CD4-positive, CD25-positive, alpha-beta regulatory T cell (primary cell): Measurements from ENCODE around the gene APBB2. TPM values are rescaled to one million over a fixed set of nuclear protein-coding genes. Genes with fewer than 3 reads are reported as not detected.
"Not testable (repeated sequence)": the region's sequence is repeated elsewhere in the genome, so short reads cannot be mapped to it uniquely, and the experiment has no call there.

Experiments used
- ATAC-seq, 2 donors: fragments of 150-1000 bp; cut with Tn5 transposase; one replicate each; pipeline ENCODE4 v1.10.0; 2021; ENCODE audit warnings: low read depth in 2 of 2, moderate number of reproducible peaks in 2 of 2, moderate library complexity in 1 of 2
- DNase-seq, 3 donors: peaks; one replicate each; pipeline versions ENCODE4 v3.0.0 to v3.0.0-alpha.2; 2012 to 2022; ENCODE audit warnings: mixed read lengths in 1 of 3
- H3K27ac ChIP-seq: one replicate; pipeline ENCODE4 v1.7.0; 2013; ENCODE audit warnings: mild to moderate bottlenecking, low read length; ENCODE audit not compliant: insufficient read depth, poor library complexity, severe bottlenecking
- H3K27me3 ChIP-seq: one replicate; pipeline ENCODE4 v1.7.0; 2013; ENCODE audit warnings: low read length; ENCODE audit not compliant: control insufficient read depth, insufficient read depth
- H3K36me3 ChIP-seq: one replicate; pipeline ENCODE4 v1.7.0; 2013; ENCODE audit warnings: mild to moderate bottlenecking, low read length, moderate library complexity; ENCODE audit not compliant: control insufficient read depth, insufficient read depth
- H3K4me1 ChIP-seq: 2 replicates; pipeline ENCODE4 v1.7.0; 2013; ENCODE audit warnings: mild to moderate bottlenecking, low read length; ENCODE audit not compliant: insufficient read depth, control insufficient read depth, poor library complexity, severe bottlenecking
- H3K4me3 ChIP-seq: one replicate; pipeline ENCODE4 v1.7.0; 2013; ENCODE audit warnings: low read depth, mild to moderate bottlenecking, low read length, moderate library complexity
- H3K9me3 ChIP-seq, 2 experiments: 1 replicate in 1 of 2; 2 replicates in 1 of 2; pipeline ENCODE4 v1.7.0; 2013; ENCODE audit warnings: low read length in 2 of 2, mild to moderate bottlenecking in 1 of 2, moderate library complexity in 1 of 2; ENCODE audit not compliant: control insufficient read depth in 2 of 2
- H3K27ac Mint-ChIP-seq, 3 donors: one replicate each; pipeline ENCODE4 v1.8.0; 2020 to 2022; ENCODE audit warnings: mild to moderate bottlenecking in 3 of 3, mixed read lengths in 3 of 3, moderate library complexity in 2 of 3
- H3K27me3 Mint-ChIP-seq: one replicate; pipeline ENCODE4 v1.8.0; 2022; ENCODE audit warnings: mild to moderate bottlenecking, mixed read lengths
- H3K36me3 Mint-ChIP-seq: one replicate; pipeline ENCODE4 v1.8.0; 2020; ENCODE audit warnings: mixed read lengths
- H3K4me1 Mint-ChIP-seq, 4 donors: one replicate each; pipeline ENCODE4 v1.8.0; 2020 to 2022; ENCODE audit warnings: mixed read lengths in 4 of 4, mild to moderate bottlenecking in 1 of 4
- H3K4me3 Mint-ChIP-seq, 4 donors: one replicate each; pipeline ENCODE4 v1.8.0; 2020 to 2022; ENCODE audit warnings: mild to moderate bottlenecking in 4 of 4, mixed read lengths in 4 of 4, moderate library complexity in 3 of 4
- H3K9me3 Mint-ChIP-seq, 7 donors: one replicate each; pipeline ENCODE4 v1.8.0; 2020 to 2022; ENCODE audit warnings: mixed read lengths in 7 of 7, mild to moderate bottlenecking in 3 of 7, moderate library complexity in 2 of 7
- polyA plus RNA-seq, 4 donors: library from polyadenylated mRNA; unstranded; fragments of 300-500 nt; fragmentation: Illumina TruSeq; gene quantifications; one replicate each; pipeline ENCODE4 v1.2.3, GENCODE V29; 2021
- total RNA-seq: library from RNA; stranded (reverse); gene quantifications from one replicate; pipeline ENCODE4 v1.2.3, GENCODE V29; 2022

APBB2 gene
- total and polyA plus RNA-seq, 5 donors from 2014 or later: not detected

DNA sequence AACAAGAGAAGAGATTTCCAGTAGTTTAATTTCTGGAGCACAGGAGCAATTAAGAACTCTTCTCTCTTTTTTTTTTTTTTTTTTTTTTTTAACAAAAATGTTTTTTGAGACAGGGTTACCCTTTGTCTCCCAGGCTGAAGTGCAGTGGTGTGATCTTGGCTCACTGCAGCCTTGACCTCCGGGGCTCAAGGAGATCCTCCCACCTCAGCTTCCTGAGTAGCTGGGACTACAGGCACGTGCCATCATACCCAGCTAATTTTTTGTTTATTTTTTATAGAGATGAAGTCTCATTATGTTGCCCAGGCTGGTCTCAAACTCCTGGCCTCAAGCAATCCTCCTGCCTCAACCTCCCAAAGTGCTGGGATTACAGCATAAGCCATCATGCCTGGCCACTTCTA lies 221.0 kb downstream of the APBB2 start:
- not testable (repeated sequence) for H3K4me3 Mint-ChIP-seq, H3K27ac ChIP-seq, H3K4me3 ChIP-seq, H3K9me3 Mint-ChIP-seq, ATAC-seq, H3K4me1 Mint-ChIP-seq, DNase-seq, H3K9me3 ChIP-seq, H3K36me3 Mint-ChIP-seq, H3K27me3 Mint-ChIP-seq, H3K4me1 ChIP-seq, H3K36me3 ChIP-seq, H3K27me3 ChIP-seq, H3K27ac Mint-ChIP-seq

DNA sequence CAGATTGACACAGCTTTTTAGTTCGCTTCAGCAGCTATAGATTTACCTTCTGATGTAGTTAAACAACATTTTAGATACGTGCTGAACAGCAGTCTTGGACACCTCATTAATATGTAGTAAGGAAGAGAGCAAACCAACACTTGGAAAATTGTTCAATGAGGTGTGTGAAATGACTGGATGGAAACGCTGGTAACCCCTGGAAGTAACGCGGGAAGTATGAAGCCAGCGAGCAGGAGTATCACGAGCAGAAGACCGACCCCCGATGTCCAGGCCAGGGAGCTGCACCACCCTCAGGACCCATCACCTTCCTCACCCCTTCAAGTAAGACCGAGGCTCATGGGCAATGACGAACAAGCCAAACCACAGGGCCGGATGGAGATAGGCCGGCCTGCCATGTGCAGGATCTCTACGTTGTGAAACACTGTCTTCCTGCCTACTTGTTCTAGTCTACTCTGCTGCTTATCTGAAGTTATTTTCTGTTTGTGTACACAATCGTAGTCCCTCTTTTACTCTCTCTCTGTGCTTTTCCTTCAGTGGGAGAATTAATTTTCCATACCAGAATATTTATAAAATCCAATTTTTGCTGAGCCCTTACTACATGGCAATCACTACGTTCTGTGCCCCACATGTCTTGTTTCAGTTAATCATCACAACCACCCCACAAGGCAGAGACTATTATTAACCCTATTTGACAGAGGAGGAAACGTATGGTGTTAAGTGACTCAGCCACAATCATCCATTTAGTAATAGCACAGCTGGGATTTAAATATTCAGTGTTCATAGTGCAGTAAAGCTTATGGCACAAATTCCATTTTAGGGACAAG lies 221.7 kb downstream of the APBB2 start:
- H3K36me3 ChIP-seq: no peaks in the 10 kb centered on the region
- H3K4me1 ChIP-seq: no peaks in the 10 kb centered on the region
- ATAC-seq: no peak
- Mint-ChIP-seq H3K4me3 (no peak overlapping the region), H3K27ac (no peak overlapping the region), H3K9me3 (no peaks in the 10 kb centered on the region), H3K27me3 (no peaks in the 10 kb centered on the region), H3K4me1 (peaks cover 0 to 2% (median 0%) of the 10 kb centered on the region in 4 donors), H3K36me3 (no peaks in the 10 kb centered on the region)
- H3K27me3 ChIP-seq: no peaks in the 10 kb centered on the region
- H3K9me3 ChIP-seq: no peaks in the 10 kb centered on the region
- H3K4me3 ChIP-seq: no peak overlapping the region
- DNase-seq: peak in 1 of 3 donors; percentile 26
- no peak overlapping the region for H3K27ac ChIP-seq

DNA sequence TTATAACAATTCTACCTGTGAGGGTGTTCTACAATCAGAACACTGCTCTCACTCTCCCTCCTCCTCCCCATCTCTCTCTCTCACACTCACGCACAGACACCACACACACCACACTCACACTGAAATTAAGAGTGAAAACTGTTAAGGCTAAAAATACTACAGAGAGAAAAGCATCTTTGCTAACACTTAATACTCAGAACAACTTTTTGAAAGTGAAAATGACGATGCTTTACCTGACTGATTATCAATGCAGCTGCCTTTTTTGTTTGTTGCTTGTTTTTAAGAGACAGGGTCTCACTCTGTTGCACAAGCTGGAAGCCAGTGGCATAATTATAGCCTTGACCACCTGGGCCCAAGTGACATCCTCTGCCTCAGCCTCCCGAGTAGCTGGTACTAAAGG lies 222.4 kb downstream of the APBB2 start:
- H3K4me3 ChIP-seq: no peak overlapping the region
- H3K36me3 Mint-ChIP-seq: no peaks in the 10 kb centered on the region
- H3K27me3 Mint-ChIP-seq: no peaks in the 10 kb centered on the region
- H3K9me3 ChIP-seq: no peaks in the 10 kb centered on the region
- H3K9me3 Mint-ChIP-seq: no peaks in the 10 kb centered on the region
- H3K36me3 ChIP-seq: no peaks in the 10 kb centered on the region
- H3K27me3 ChIP-seq: no peaks in the 10 kb centered on the region
- H3K27ac Mint-ChIP-seq: no peak overlapping the region
- no peak overlapping the region for H3K4me3 Mint-ChIP-seq
- no peak for ATAC-seq
- DNase-seq: no peak
- peaks cover 0 to 2% (median 0%) of the 10 kb centered on the region in 4 donors for H3K4me1 Mint-ChIP-seq
- no peak overlapping the region for H3K27ac ChIP-seq
- H3K4me1 ChIP-seq: no peaks in the 10 kb centered on the region

DNA sequence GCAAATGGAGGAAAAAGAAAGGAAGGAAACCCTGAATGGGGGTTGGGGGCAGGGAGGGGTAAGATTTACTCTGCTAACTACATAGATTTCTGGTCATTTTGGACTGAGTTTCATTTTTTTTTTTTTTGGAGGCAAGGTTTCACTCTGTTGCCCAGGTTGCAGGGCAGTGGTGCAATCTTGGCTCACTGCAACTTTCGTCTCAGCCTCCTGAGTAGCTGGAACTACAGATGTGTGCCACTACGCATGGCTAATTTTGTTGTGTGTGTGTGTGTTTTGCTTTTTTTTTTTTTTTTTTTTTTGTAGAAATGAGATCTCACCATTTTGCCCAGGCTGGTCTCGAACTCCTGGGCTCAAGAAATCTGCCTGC lies 223.5 kb downstream of the APBB2 start:
- Histone ChIP-seq H3K27me3 (no peaks in the 10 kb centered on the region), H3K36me3 (no peaks in the 10 kb centered on the region), H3K4me3 (no peak overlapping the region), H3K9me3 (no peaks in the 10 kb centered on the region), H3K4me1 (no peaks in the 10 kb centered on the region), H3K27ac (no peak overlapping the region)
- no peak for ATAC-seq
- Mint-ChIP-seq H3K4me1 (peaks cover 0 to 2% (median 0%) of the 10 kb centered on the region in 4 donors), H3K27me3 (no peaks in the 10 kb centered on the region), H3K27ac (no peak overlapping the region), H3K4me3 (no peak overlapping the region), H3K36me3 (no peaks in the 10 kb centered on the region), H3K9me3 (no peaks in the 10 kb centered on the region)
- DNase-seq: no peak

DNA sequence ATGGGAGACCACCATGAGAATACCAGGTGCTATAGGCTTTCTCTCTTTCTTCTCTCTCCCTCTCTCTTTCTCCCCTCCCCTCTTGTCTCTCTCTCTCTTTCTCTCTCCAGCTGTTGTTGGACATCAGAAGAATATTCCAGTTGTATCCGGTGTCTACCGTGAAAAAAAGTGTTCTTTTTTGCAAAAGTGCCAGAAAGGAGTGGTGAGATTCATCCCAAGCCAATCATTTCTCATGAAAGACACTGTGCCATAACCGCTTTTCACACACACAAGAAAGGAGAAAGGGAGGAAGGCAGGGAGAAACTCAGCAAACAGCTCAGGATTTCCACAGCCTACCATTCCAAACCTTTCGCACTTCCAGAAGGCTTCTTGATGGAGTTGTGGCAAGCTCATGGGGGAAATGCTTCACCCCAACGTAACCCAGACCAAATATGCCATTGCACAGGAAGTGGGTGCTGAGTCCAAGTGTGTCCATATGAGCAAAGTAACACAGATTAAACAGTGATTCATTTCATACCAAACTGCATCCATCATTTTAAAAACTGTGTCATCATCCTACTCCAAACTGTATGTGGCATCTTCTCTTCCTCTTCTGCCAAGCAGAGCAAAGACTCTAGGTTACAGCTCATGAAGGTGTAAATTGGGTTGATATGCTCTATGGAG lies 224.0 kb downstream of the APBB2 start:
- H3K4me3 Mint-ChIP-seq: no peak overlapping the region
- H3K27me3 Mint-ChIP-seq: peaks cover 3% of the 10 kb centered on the region
- no peak overlapping the region for H3K4me3 ChIP-seq
- peaks cover 0 to 2% (median 0%) of the 10 kb centered on the region in 4 donors for H3K4me1 Mint-ChIP-seq
- H3K27ac ChIP-seq: no peak overlapping the region
- H3K27me3 ChIP-seq: no peaks in the 10 kb centered on the region
- H3K36me3 ChIP-seq: no peaks in the 10 kb centered on the region
- H3K4me1 ChIP-seq: no peaks in the 10 kb centered on the region
- H3K9me3 Mint-ChIP-seq: no peaks in the 10 kb centered on the region
- ATAC-seq (no peak), DNase-seq (no peak)
- H3K27ac Mint-ChIP-seq: no peak overlapping the region
- no peaks in the 10 kb centered on the region for H3K9me3 ChIP-seq
- H3K36me3 Mint-ChIP-seq: no peaks in the 10 kb centered on the region

DNA sequence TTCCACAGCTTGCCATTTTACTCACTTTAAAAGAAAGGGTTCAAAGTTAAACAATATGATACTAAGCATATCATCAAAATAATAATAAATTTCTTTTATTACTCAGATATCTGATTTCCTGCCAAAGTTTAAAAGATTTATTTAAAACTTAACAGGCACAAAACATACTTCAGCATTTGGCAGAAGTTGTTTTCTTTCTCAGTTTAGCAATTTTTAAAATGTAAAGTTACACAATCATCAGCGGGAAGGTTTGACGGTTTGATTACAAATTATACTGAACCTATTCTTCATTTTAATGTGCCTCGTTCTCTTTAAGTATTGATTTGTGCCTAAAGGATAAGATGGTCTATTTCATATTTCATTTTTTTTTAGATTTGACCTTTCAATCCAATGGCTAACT lies 227.2 kb downstream of the APBB2 start:
- H3K9me3 ChIP-seq: no peaks in the 10 kb centered on the region
- Mint-ChIP-seq H3K4me1 (no peaks in the 10 kb centered on the region), H3K27ac (no peak overlapping the region), H3K36me3 (no peaks in the 10 kb centered on the region), H3K9me3 (no peaks in the 10 kb centered on the region), H3K27me3 (peaks cover 4% of the 10 kb centered on the region), H3K4me3 (no peak overlapping the region)
- ATAC-seq (no peak), DNase-seq (no peak)
- no peaks in the 10 kb centered on the region for H3K27me3 ChIP-seq
- H3K27ac ChIP-seq: no peak overlapping the region
- no peaks in the 10 kb centered on the region for H3K4me1 ChIP-seq
- H3K4me3 ChIP-seq: no peak overlapping the region
- H3K36me3 ChIP-seq: no peaks in the 10 kb centered on the region

DNA sequence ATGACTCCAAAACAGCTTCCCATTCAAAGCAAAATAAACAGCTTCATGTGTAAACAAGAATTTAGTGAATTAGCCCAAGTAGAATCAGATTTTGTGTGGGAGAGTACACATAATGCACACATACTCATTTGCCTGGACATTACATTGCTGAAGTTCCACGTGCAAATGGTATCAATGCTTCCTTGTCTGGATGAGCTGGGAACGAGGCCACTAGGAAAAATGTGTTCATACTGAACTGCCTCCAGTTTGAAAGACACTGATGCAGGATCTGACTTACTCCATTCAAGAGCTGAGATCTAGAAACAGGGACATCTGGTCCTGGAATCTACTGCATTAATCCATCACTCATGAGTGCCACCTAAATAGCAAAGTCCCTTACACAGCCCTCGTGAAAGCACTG lies 228.0 kb downstream of the APBB2 start:
- Histone ChIP-seq H3K9me3 (no peaks in the 10 kb centered on the region), H3K27ac (no peak overlapping the region), H3K4me3 (no peak overlapping the region), H3K4me1 (no peaks in the 10 kb centered on the region), H3K36me3 (no peaks in the 10 kb centered on the region), H3K27me3 (no peaks in the 10 kb centered on the region)
- H3K36me3 Mint-ChIP-seq: no peaks in the 10 kb centered on the region
- DNase-seq (no peak), ATAC-seq (no peak)
- no peak overlapping the region for H3K4me3 Mint-ChIP-seq
- H3K4me1 Mint-ChIP-seq: no peaks in the 10 kb centered on the region
- peaks cover 4% of the 10 kb centered on the region for H3K27me3 Mint-ChIP-seq
- H3K27ac Mint-ChIP-seq: no peak overlapping the region
- H3K9me3 Mint-ChIP-seq: peaks cover 0 to 2% (median 0%) of the 10 kb centered on the region in 7 donors

DNA sequence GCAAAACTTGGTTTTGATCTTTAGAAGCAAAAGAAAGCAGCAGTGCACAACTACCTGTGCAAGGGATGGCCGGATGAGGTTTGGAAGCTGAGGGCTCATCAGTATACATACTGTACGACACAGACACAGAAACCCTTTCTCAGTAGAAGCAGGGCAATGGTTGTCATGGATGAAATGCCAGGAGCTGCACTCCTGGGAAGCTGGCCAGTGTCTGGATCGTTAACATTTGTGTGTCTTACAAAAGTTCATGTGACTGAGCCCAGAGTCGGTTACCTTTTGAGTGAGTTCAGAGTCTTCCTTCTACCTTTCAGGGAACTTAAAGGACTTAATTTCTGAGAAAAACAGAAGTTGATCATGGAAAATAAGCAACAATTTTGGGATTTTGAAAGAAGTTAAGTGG lies 230.3 kb downstream of the APBB2 start:
- no peak overlapping the region for H3K4me3 Mint-ChIP-seq
- no peaks in the 10 kb centered on the region for H3K36me3 ChIP-seq
- H3K27me3 Mint-ChIP-seq: peaks cover 10% of the 10 kb centered on the region
- no peaks in the 10 kb centered on the region for H3K4me1 ChIP-seq
- no peaks in the 10 kb centered on the region for H3K9me3 ChIP-seq
- DNase-seq (no peak), ATAC-seq (no peak)
- no peaks in the 10 kb centered on the region for H3K4me1 Mint-ChIP-seq
- H3K27ac Mint-ChIP-seq: no peak overlapping the region
- no peak overlapping the region for H3K4me3 ChIP-seq
- H3K27me3 ChIP-seq: no peaks in the 10 kb centered on the region
- peaks cover 0 to 2% (median 0%) of the 10 kb centered on the region in 7 donors for H3K9me3 Mint-ChIP-seq
- H3K27ac ChIP-seq: no peak overlapping the region
- no peaks in the 10 kb centered on the region for H3K36me3 Mint-ChIP-seq
